Measurements from ENCODE around the gene WNT6. TPM values are rescaled to one million over a fixed set of nuclear protein-coding genes. Genes with fewer than 3 reads are reported as not detected.

The WNT6 gene
- total and polyA plus RNA-seq, 12 donors, result 0.06 to 2.2 (median 0.67) TPM; not detected in 2

DNA sequence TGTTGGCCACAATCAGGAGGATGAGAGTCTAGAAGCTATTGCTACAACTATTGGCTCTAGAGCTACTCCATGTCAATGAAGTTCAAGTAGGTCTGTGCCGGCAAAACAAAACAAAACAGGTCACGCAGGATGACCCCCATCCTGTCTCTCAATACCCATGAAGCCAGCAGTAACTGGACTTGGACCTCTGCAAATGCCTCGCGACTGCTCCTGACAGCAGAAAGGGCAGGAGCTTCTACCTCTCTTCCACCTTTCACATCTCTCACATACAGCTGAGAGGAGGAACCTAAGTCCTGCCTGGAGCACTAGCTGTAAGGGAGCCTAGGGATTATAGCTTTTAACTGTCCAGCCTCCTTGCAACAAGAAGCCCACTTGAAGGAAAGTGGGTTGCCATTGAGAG is 44.0 kb upstream of the WNT6 start:
- peak in 1 of 7 donors; percentile 34 for DNase-seq
- Histone ChIP-seq H3K36me3 (replicated peaks in 1 of 2) (peaks cover 0 to 47% of the 10 kb centered on the region in 2 donors), H3K4me1 (replicated peaks in 1 of 2) (no peaks in the 10 kb centered on the region), H3K4me3 (no peak overlapping the region), H3K9me3 (replicated peaks in 1 of 3) (no peaks in the 10 kb centered on the region), H3K27me3 (no peaks in the 10 kb centered on the region), H3K27ac (peak overlapping the region in 2 of 5 donors; percentile 13 to 48)
- 82 to 98% (median 90%) methylated on average over 4 of the region's 4 CpGs for WGBS, 4 donors
- no peak for TF ChIP-seq POLR2A (IDR thresholded peaks at IDR 0.05)
- TF ChIP-seq, protein P1, sequence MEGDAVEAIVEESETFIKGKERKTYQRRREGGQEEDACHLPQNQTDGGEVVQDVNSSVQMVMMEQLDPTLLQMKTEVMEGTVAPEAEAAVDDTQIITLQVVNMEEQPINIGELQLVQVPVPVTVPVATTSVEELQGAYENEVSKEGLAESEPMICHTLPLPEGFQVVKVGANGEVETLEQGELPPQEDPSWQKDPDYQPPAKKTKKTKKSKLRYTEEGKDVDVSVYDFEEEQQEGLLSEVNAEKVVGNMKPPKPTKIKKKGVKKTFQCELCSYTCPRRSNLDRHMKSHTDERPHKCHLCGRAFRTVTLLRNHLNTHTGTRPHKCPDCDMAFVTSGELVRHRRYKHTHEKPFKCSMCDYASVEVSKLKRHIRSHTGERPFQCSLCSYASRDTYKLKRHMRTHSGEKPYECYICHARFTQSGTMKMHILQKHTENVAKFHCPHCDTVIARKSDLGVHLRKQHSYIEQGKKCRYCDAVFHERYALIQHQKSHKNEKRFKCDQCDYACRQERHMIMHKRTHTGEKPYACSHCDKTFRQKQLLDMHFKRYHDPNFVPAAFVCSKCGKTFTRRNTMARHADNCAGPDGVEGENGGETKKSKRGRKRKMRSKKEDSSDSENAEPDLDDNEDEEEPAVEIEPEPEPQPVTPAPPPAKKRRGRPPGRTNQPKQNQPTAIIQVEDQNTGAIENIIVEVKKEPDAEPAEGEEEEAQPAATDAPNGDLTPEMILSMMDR (IDR thresholded peaks at IDR 0.05), result no peak
- intact Hi-C loops (cut with DNase I), result no loop called here

DNA sequence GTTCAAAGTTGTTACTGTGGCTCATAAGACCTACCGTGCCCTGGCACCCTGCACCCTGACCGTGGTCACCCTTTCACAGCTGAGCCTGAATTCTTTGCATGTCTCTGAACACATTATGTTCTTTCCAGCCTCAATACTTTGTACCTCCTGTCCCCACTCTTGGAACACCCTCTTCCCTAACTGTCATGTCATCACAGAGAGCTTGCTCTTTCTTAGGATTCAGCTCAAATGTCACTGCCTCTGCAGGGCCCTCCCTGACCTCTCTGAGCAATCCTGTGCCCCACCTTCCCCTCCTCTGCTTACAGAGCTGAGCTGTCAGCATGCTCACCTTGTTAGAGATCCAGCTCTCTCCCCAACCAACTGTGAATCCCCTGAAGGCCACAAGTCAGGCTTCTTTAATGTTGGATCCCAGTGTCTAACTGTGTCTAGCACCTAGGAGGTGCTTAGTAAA is 43.0 kb upstream of the WNT6 start:
- no peaks in the 10 kb centered on the region for H3K9me3 ChIP-seq (replicated peaks in 1 of 3)
- H3K4me3 ChIP-seq, result no peak overlapping the region
- 72 to 97% (median 93%) methylated on average over 2 of the region's 2 CpGs for WGBS, 4 donors
- H3K27me3 ChIP-seq, result no peaks in the 10 kb centered on the region
- peaks cover 0 to 47% of the 10 kb centered on the region in 2 donors for H3K36me3 ChIP-seq (replicated peaks in 1 of 2)
- DNase-seq, result peak in 1 of 7 donors; percentile 11
- no peaks in the 10 kb centered on the region for H3K4me1 ChIP-seq (replicated peaks in 1 of 2)
- H3K27ac ChIP-seq, result no peak overlapping the region
- TF ChIP-seq POLR2A (IDR thresholded peaks at IDR 0.05), result no peak
- TF ChIP-seq, protein P1 (IDR thresholded peaks at IDR 0.05), result no peak
- intact Hi-C loops (cut with DNase I), result no loop called here

DNA sequence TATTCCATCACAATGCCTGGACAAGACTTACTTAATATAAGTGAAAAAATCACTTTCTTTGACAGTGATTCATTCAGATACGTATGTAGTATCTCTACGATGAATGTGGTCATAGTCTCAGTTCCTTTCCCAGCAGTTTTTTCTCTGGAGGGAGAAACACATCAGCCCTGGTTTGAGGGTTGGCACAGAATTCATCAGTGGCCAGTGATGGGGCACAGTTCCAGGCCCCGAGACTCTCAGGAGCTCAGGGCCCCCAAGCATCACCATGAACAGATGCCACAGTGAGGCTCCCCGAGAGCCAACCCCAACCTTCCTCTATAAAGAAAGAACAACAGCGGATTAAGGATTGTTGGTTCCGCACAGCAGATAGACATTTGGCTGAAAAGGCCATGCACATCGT is 40.5 kb upstream of the WNT6 start:
- no peak overlapping the region for H3K27ac ChIP-seq
- H3K4me3 ChIP-seq, result no peak overlapping the region
- no peaks in the 10 kb centered on the region for H3K4me1 ChIP-seq (replicated peaks in 1 of 2)
- peak in 1 of 7 donors; percentile 14 for DNase-seq
- 85 to 95% (median 92%) methylated on average over 7 of the region's 7 CpGs for WGBS, 4 donors
- peaks cover 0 to 27% of the 10 kb centered on the region in 2 donors for H3K36me3 ChIP-seq (replicated peaks in 1 of 2)
- TF ChIP-seq POLR2A (IDR thresholded peaks at IDR 0.05), result no peak
- TF ChIP-seq, protein P1 (IDR thresholded peaks at IDR 0.05), result no peak
- H3K9me3 ChIP-seq (replicated peaks in 1 of 3), result no peaks in the 10 kb centered on the region
- no peaks in the 10 kb centered on the region for H3K27me3 ChIP-seq
- intact Hi-C loops (cut with DNase I), result no loop called here

DNA sequence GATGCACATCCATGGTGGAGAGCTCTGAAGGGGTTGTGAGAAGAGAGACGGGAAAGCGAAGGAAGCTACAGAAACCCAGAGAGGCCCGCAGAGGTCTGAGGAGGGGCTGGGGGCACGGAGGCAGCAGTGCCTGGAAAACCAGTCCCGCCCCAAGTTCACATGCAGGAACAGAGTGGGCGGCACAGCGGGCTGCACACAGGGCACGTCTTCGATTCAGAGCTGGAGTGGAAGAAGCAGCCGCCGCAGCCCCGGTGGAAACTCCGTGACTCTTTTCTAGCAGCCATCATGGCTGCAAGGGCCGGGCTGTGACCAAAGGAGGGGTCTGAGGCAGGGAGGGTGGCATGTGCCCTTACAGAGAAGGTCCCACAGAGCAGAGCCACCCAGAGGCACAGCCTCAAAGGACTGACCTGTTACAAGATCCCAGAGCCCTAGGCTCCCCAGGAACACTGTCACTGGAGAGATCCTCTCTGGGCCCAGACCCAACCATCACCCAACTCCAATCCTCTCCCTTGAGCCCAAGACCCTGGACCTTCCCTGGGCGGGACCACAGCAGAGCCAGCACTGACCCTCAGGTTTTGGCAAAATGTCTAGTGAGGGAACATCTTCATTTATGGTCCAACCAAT is 38.7 kb upstream of the WNT6 start:
- H3K27me3 ChIP-seq, result no peaks in the 10 kb centered on the region
- H3K4me3 ChIP-seq, result no peak overlapping the region
- no peaks in the 10 kb centered on the region for H3K9me3 ChIP-seq (replicated peaks in 1 of 3)
- H3K4me1 ChIP-seq (replicated peaks in 1 of 2), result no peaks in the 10 kb centered on the region
- intact Hi-C loops (cut with DNase I), result no loop called here
- peak in 1 of 7 donors; percentile 14 for DNase-seq
- no peak overlapping the region for H3K27ac ChIP-seq
- H3K36me3 ChIP-seq (replicated peaks in 1 of 2), result peaks cover 0 to 12% of the 10 kb centered on the region in 2 donors
- 92 to 98% (median 94%) methylated on average over 14 to 15 of the region's 15 CpGs for WGBS, 4 donors
- no peak for TF ChIP-seq POLR2A (IDR thresholded peaks at IDR 0.05)
- TF ChIP-seq, protein P1 (IDR thresholded peaks at IDR 0.05), result no peak
